ENCODE measurements around the gene MUC6. TPM values are rescaled to one million over a fixed set of nuclear protein-coding genes. Genes with fewer than 3 reads are reported as not detected.

The MUC6 gene
- total and polyA plus RNA-seq, 2 donors (not counting 3 experiments of a cell fraction or from before 2014, with no cell fraction given): not detected

DNA sequence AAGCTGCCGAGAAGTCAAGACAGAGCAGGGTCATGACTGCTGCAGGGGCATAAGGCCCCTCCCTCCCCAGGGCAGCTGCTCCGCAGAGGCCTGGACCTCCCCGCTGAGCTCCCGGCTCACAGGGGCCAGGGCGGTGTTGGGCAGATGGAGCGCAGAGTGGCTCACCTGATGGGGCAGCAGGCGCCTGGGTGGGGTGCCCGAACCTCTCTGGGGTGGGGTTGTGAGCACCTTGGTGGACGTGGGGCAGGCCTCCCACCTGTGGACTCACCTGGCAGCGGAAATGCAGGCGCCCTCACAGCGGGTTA, 22.9 kb downstream of the MUC6 start:
- ChIA-PET CTCF (no interaction called here), POLR2A (no interaction called here)
- Histone ChIP-seq H3K27ac (ENCODE audit: insufficient read depth, low read depth, low read length) (no peak overlapping the region), H3K79me2 (ENCODE audit: control insufficient read depth, insufficient read depth, low read length) (no peaks in the 10 kb centered on the region), H3K4me2 (ENCODE audit: insufficient read depth, low read length) (no peak overlapping the region), H2AFZ (ENCODE audit: low read depth, low read length) (no peak overlapping the region), H3K9me3 (replicated peaks; ENCODE audit: control insufficient read depth, insufficient read depth, low read length) (no peaks in the 10 kb centered on the region), H3K27me3 (ENCODE audit: control insufficient read depth in 2 of 2, insufficient read depth in 2 of 2, low read length in 2 of 2) (no peaks in the 10 kb centered on the region), H4K20me1 (replicated peaks; ENCODE audit: control insufficient read depth, extremely low read depth, insufficient read depth, low read length) (no peaks in the 10 kb centered on the region), H3K9me1 (replicated peaks; ENCODE audit: control insufficient read depth, extremely low read depth, insufficient read depth, low read length) (no peaks in the 10 kb centered on the region), H3K4me1 (ENCODE audit: control insufficient read depth, extremely low read depth, insufficient read depth, low read length) (no peaks in the 10 kb centered on the region), H3K36me3 (ENCODE audit: control insufficient read depth in 2 of 2, extremely low read depth in 1 of 2, insufficient read depth in 2 of 2, low read length in 2 of 2) (peaks cover 11 to 28% of the 10 kb centered on the region in 2 experiments), H3K9ac (replicated peaks; ENCODE audit: extremely low read depth, insufficient read depth, low read length) (no peak overlapping the region), H3K4me3 (replicated peaks in 1 of 3; ENCODE audit: insufficient read depth in 1 of 3, low read depth in 1 of 3, low read length in 3 of 3) (no peak overlapping the region)
- dilution Hi-C loops (cut with MboI; ENCODE audit: extremely low pct_ligation_motif_present, low sequenced_read_pairs) (no loop called here), intact Hi-C loops (cut with micrococcal nuclease) (no loop called here)
- no peak for FAIRE-seq
- no peak for DNase-seq (ENCODE audit: low read depth, low spot score)
- TF ChIP-seq POLR2AphosphoS5 (IDR thresholded peaks at IDR 0.05; ENCODE audit: insufficient read depth, low read depth, low read length) (no peak), EZH2 (IDR thresholded peaks at IDR 0.05; ENCODE audit: borderline replicate concordance, low read depth, low read length, severe bottlenecking) (no peak), POLR2A (IDR thresholded peaks at IDR 0.05; ENCODE audit: low read depth, low read length) (no peak)
- BruUV-seq (replicated peaks): no TSS peak

DNA sequence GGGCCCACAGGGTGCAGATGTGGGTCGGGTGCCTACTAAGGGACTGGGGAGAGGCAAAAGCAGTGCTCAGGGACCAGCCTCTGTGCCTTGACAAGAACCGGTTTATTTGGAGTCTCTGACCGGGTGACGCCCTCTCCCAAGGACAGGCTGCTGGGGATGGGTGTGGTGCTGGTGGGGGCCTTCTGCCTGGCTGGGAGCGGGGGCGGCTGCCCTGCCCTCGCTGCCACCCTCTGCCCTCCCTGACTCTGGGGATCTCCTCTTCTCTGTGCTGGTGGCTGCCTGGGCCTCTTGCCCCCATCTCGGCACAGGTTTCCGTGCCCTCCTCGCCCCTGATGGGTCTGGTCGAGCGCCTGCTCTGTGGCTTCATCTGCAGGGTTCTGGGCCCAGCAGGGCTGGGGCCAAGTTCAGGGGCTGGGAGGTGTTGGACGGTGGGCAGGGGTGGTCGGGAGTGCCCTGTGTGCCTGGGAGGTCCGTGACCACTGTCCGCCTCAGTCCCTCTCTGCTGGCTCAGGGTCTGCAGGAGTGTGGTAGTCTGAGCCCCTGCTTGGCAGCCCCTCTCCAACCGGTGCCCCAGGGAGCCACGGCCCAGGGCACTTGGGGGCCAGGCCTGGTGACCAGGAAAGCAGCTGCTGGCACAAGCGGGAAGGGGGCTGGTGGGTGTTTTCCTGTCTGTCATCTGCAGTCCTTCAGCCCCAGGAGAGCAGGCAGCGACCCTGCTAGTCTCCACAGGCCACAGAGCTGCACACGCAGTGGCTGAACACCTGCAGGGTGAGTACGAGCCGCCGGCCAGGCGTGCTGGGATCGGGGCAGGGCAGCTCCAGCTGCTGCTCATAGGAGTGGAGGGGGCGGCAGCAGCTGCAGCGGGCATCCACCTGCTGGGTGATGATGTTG, 23.5 kb downstream of the MUC6 start:
- POLR2A ChIA-PET: interaction anchor here (0.6 kb wide), 1 partner anchor 66 kb away, joined by 11 read pairs; no protein-coding TSS in a partner anchor
- peaks cover 11 to 29% of the 10 kb centered on the region in 2 experiments for H3K36me3 ChIP-seq (ENCODE audit: control insufficient read depth in 2 of 2, extremely low read depth in 1 of 2, insufficient read depth in 2 of 2, low read length in 2 of 2)

More for the DNA sequence above, 23.5 kb downstream of the MUC6 start:
- DNase-seq (ENCODE audit: low read depth, low spot score) (no peak), FAIRE-seq (no peak)
- no peaks in the 10 kb centered on the region for H4K20me1 ChIP-seq (replicated peaks; ENCODE audit: control insufficient read depth, extremely low read depth, insufficient read depth, low read length)
- intact Hi-C loops (cut with micrococcal nuclease): no loop called here
- no peaks in the 10 kb centered on the region for H3K27me3 ChIP-seq (ENCODE audit: control insufficient read depth in 2 of 2, insufficient read depth in 2 of 2, low read length in 2 of 2)
- no TSS peak for BruUV-seq (replicated peaks)
- no peaks in the 10 kb centered on the region for H3K79me2 ChIP-seq (ENCODE audit: control insufficient read depth, insufficient read depth, low read length)
- no peak overlapping the region for H3K9ac ChIP-seq (replicated peaks; ENCODE audit: extremely low read depth, insufficient read depth, low read length)
- H3K9me1 ChIP-seq (replicated peaks; ENCODE audit: control insufficient read depth, extremely low read depth, insufficient read depth, low read length): no peaks in the 10 kb centered on the region
- dilution Hi-C loops (cut with MboI; ENCODE audit: extremely low pct_ligation_motif_present, low sequenced_read_pairs): no loop called here
- no peak overlapping the region for H3K27ac ChIP-seq (ENCODE audit: insufficient read depth, low read depth, low read length)
- CTCF ChIA-PET: no interaction called here
- H3K4me2 ChIP-seq (ENCODE audit: insufficient read depth, low read length): no peak overlapping the region
- H3K9me3 ChIP-seq (replicated peaks; ENCODE audit: control insufficient read depth, insufficient read depth, low read length): no peaks in the 10 kb centered on the region
- H2AFZ ChIP-seq (ENCODE audit: low read depth, low read length): no peak overlapping the region
- no peak overlapping the region for H3K4me3 ChIP-seq (replicated peaks in 1 of 3; ENCODE audit: insufficient read depth in 1 of 3, low read depth in 1 of 3, low read length in 3 of 3)
- no peak for TF ChIP-seq GATA2 (IDR thresholded peaks at IDR 0.05; ENCODE audit: insufficient read depth, insufficient read length, low read depth, low read length)
- H3K4me1 ChIP-seq (ENCODE audit: control insufficient read depth, extremely low read depth, insufficient read depth, low read length): no peaks in the 10 kb centered on the region
